NCI-H1092 treated with DMSO at 0.1 percent for 48 hours (cell line): ENCODE results near the gene HOXA6.

Source experiments
- DNase-seq: peaks from one replicate; lab custom pipeline; 2025; lab: John Stamatoyannopoulos, UW

The HOXA6 gene

GRCh38 chr7:27184337-27185012 is 36.9 kb upstream of the HOXA6 start:
- DNase-seq, result no peak

- DNase-seq, result no peak
Measured at GRCh38 chr7:27183682-27184336, 36.2 kb upstream of the HOXA6 start.

DNA sequence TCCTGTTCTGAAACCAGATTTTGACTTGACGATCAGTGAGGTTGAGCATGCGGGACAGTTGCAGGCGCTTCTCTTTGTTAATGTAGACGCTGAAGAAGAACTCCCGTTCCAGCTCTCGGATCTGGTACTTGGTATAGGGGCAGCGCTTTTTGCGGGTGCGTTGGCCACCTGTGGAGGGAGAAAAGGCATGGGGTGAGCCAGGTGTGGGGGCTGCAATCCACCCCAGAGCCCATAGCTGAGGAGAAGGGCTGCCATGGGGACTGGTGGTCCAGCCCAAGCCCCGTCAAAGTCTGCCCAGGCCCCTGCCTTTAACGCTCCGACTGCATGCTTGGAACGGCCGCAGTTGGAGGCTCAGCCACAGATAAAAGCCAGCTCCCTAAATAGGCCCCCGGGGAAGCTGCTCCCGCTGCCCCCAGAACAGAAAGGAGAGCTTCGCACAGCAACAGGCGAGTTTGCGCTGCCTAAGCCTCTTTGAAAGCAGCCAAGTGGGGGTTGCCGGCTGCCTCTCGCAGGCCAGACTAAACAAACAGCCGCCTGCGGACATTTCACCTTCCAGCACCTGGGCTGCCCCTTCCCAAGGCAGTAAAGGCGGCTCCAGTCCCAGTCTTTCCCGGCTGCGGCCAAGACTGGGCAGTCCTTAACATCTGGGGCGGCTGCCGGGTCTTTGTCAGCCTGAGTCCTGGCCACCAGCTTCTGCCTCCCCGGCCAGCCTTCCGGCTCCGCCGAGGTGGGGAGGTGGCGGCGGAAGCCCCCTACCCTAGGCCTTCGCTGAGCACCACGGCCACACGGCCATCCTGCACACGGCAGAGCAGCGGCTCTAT is 35.5 kb upstream of the HOXA6 start:
- no peak for DNase-seq

GRCh38 chr7:27182285-27182841 is 34.8 kb upstream of the HOXA6 start:
- no peak for DNase-seq

DNA sequence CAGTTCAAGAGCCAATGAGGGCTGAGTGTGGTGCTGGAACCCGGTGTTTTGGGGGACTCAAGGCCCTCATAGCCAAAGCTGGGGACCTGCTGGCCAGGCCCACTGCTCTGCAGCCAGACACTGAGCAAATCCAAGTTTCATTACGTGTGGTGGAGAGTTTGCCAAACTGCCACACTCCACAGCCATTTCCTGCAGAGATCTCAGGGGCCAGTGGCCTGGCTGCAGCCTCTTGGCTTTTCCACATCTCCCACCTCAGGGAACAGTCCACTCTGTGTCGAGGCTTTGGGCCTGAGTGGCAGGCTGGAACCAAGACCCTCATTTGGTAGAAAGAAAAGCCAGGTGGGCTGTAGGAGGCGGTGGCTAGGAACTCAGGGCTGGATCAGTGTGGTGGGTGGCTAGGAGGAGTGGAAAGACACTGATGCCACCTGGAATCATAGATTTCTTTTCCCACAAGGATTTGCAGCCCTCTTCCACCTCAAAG is 34.3 kb upstream of the HOXA6 start:
- no peak for DNase-seq

DNA sequence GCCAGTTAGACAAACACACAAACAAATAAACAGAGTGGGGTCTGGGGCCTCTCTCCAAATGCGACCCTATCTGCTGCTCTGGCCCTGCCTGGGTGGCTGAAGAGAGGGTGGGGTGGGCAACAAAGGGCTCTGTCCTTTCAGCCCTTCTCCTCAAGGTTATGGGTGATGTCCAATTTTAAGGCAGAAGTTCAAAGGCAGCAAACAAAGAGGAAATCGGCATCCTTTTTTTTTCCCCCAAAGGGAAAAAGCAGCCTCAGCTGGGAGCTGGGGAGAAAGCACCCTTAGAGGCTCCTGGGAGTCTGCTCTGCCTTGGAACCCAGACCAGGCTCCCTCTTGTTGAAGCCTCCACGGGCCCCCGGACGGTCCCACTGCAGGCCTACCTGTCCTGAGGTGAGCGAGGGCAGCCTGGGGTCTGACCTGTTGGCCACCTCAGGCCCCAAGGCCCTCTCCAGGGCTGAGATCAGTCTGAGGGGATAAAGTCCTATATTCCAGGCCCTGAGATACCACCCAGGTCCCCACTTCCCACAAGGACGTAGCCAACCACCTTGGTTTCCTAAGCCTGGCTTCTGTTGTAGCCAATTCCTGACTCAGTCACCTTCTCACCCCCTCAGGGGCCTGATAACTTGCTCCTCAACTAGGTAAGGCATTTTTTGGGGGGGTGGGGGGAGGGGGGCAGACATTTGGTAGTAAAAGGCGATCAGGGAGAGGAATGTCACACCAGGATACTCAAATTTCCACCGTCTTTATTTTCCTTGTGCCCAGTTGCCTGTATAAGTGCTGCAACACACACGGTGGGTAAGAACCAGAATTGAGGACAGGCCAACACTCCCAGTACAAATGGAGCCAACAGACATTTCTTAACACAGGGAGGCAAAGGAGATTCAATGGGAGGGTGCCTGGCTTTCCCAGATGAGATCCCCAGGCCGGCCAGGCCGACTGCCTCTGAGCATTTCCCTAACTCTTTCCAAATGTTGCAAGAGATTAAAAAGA is 33.2 kb upstream of the HOXA6 start:
- DNase-seq, result no peak

DNA sequence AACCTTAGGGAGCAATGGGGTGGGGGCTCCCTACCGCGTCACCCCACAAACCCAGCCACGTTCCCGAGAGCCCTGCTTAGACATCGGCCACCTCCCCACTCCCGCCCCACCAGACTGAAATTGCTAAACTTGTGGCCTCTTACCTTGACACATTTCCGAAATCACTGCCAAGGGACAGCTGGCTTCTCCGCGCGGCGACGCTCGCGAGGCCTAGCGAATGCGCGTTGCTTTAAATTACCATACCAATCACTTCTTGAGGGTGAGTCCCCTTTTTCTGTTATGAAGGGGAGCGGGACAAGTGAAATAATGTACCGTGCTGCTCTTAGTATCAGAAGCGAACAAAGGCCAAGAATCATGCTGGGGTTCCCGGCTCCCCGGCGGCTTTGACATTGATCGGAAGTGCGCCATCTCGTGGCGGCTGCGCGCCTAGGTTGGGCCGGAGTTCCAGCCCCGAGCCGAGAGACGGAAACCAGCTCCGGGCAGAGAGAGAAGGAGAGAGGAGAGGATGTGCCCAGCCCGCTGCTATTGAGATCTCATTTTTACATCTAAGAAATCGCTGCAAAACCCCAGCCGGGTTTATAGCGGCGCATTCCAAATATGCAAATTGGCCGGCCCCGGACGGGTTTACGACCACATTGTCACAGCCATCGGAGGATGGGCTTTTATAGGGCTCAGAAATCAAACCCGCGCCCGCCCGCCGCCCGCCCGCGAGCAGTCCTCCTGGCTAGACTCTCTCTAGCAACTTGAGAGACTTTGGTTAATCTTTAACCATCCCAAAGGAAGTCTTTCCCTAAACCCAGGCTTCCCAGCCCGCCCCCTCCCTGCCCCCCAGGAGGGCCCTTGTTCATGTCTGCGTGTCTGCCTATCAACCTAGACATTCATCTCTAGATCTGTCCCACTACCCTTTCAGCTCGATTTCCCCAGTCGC is 32.2 kb upstream of the HOXA6 start:
- DNase-seq, result no peak

DNA sequence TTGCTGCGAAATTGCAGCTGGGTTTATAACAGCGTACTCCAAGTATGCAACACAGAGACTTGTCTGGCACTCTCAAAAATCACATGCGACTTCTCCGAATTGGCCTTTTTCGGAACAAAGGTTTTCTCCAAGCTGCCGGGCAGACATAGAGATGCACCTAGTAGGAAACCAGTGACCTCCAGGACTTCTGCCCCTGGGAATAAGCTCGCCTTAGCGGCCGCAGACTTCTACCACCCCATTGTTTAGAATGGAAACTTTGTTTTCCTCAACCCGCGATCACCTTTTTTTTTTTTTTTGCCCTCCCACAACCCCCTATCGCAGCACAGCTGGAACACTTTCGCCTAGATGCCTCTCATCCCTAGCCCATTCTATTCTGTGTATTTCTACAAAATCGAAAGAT is 31.5 kb upstream of the HOXA6 start:
- DNase-seq, result no peak

DNA sequence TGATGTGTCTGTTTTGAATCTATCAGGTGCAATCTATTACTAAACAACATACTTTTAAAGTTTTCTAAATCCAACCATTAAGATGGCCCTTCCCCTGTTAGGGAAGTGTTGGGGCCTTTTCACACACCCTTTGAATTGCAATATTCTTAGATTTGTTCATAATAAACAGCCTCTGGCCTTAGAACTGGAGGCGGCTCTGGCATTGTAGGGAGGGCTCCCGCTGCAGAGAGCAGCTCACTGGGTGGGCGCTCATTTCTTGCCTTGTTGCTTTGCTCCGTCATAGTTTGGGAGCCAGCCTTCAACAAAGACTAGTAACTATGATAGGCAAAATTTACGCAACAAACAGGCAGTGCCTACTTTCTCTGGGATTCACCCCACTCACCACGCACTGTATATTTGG is 30.8 kb upstream of the HOXA6 start:
- no peak for DNase-seq

GRCh38 chr7:27177795-27178320 is 30.3 kb upstream of the HOXA6 start:
- DNase-seq, result no peak

GRCh38 chr7:27176962-27177794 is 29.6 kb upstream of the HOXA6 start:
- no peak for DNase-seq

GRCh38 chr7:27176524-27176845 is 28.9 kb upstream of the HOXA6 start:
- DNase-seq, result no peak

DNA sequence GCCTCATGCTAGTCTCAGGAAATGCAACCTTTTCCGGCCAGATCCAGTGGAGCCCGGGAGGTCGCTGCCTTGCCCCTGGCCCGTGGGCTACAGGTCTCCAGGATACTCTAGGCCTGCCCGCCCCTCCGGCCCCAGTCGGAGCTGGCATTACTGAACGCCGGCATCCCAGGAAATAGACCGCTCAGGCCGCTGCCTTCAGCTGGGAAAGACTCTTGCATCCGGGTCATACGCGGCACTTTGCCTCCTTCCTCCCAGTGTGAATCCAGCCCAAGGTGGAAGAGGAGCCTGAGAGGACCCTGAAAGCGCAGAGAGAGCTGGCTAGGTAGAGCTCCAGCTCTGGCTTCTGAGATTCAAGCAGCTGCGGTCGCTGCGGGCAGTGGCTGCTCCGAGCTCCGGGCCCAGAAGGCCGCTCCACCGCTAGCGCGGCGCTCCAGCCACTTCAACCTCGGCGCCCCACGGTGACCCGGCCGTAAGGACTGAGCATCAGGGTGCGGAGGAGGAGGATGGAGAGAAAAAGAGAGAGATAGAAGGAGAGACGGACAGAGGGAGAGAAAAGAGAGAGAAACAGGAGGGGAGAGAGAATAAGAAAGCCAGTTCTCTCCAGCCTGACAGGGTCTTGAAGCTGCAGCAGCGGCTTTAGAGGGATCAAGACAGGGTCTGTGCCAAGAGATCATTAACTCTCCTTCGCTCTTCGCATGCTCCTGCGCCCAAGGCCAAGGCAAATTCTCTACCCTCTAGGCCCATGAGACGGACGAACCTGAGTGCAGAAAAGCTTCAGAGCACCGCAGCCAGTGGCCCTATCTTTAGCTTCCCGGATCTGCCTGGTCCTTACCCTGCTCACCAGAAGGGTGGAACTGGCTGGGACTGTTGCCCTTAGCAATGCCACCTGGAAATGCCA is 28.3 kb upstream of the HOXA6 start:
- DNase-seq, result no peak

- DNase-seq, result no peak
Measured at GRCh38 chr7:27174874-27175625, 27.5 kb upstream of the HOXA6 start.

DNA sequence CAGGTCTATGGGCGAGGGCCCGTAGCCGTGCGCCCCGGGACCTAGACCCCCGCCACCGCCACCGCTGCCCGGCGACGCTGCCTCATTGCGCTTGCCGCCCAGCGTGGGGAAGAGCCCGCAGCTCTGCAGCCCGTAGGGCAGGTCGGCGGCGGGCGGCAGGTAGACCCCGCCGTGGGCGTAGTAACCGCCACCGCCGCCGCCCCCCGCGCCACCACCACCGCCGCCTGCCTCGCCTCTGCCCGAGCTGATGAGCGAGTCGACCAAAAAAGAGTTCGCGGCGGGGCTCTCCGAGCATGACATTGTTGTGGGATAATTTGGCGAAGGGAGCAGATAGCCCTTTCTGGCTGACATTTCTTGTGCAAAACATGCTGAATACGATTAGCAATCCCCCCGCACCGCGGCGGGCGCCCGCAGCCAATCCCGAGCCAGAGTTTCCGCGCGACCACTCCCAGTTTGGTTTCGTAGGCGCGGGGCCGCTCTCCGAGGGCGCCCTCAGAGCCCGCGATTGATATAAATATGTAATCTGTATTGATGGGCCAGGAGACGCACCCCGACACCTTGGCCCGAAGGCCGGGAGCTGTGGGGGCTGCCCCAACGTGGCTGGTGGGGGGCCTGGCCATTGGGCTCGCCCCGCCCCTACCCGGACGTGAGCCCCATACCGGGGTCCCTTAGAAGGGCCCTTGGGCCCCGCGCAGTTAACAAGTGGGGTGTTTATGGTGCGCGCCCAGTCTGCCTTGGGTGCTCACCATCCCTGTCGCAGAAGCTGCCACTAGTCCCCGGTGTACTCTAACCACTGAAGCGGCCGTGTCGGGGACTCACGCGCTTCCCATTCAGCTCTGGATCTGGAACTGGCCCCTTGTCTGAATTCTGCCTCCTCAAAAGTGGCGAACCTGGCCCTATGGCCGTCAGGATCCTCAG is 26.6 kb upstream of the HOXA6 start, which contains the start of gene HOXA10:
Gene HOXA10, minus strand, starts transcription at position 365 of the 918 bp plus-strand sequence. Its CDS starts 14 bp downstream, at position 351.
- DNase-seq, result no peak

DNA sequence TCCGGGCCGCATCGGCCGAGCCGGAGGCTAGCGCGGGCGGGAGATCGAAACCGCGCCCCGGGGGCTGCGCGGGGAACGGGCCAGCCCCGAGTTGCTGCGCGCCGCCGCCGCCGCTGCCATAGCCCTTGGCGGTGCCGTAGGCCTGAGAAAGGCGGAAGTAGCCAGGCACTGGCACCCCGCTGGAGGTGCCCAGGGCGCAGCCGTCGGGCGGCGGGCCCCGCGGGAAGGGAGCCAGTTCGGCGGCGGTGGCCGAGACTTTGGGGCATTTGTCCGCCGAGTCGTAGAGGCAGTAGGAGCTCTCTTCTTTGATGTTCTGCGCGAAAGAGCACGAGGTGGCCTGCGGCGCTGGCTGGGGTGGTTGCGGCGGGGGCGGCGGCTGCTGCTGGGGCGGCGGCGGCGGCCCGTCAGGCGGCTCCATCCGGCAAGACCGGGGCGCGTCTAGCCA is 26.0 kb upstream of the HOXA6 start:
- no peak for DNase-seq
